Astrocyte (in vitro differentiated cells and primary cell): ENCODE results near the gene PNO1. TPM values are rescaled to one million over a fixed set of nuclear protein-coding genes. Genes with fewer than 3 reads are reported as not detected.

Source experiments
- DNase-seq: peaks from one replicate; pipeline ENCODE4 v3.0.0-alpha.2; 2010; ENCODE audit warnings: low read depth
- FAIRE-seq: peaks from 2 replicates; lab custom pipeline; 2011; peaks lifted over from hg19 to GRCh38; lab: Jason Lieb, UNC
- H2AFZ ChIP-seq: 2 replicates; pipeline ENCODE4 v1.6.0; 2012; ENCODE audit warnings: low read depth, low read length, inconsistent platforms
- H3K27ac ChIP-seq: 2 replicates; pipeline ENCODE4 v1.5.1; 2011; ENCODE audit warnings: low read depth, low read length, inconsistent platforms
- H3K27me3 ChIP-seq: 2 replicates; pipeline ENCODE4 v1.6.0; 2011; ENCODE audit warnings: low read length, inconsistent platforms; ENCODE audit not compliant: insufficient read depth
- H3K36me3 ChIP-seq: 2 replicates; pipeline ENCODE4 v1.5.1; 2011; ENCODE audit warnings: low read length, inconsistent platforms; ENCODE audit not compliant: insufficient read depth
- H3K4me1 ChIP-seq: 2 replicates; pipeline ENCODE4 v1.5.1; 2011; ENCODE audit warnings: low read length, inconsistent platforms; ENCODE audit not compliant: insufficient read depth
- H3K4me2 ChIP-seq: 2 replicates; pipeline ENCODE4 v1.6.0; 2012; ENCODE audit warnings: low read length, inconsistent platforms
- H3K4me3 ChIP-seq: 2 replicates; pipeline ENCODE4 v1.5.1; 2011; ENCODE audit warnings: low read depth, mild to moderate bottlenecking, low read length, inconsistent platforms; ENCODE audit not compliant: insufficient read depth
- H3K79me2 ChIP-seq: 2 replicates; pipeline ENCODE4 v1.6.0; 2012; ENCODE audit warnings: mild to moderate bottlenecking, low read length, inconsistent platforms; ENCODE audit not compliant: insufficient read depth
- H3K9ac ChIP-seq: 2 replicates; pipeline ENCODE4 v1.6.0; 2012; ENCODE audit warnings: mild to moderate bottlenecking, low read length, inconsistent platforms
- H3K9me3 ChIP-seq: 2 replicates; pipeline ENCODE4 v1.5.1; 2012; ENCODE audit warnings: low read depth, mild to moderate bottlenecking, low read length, inconsistent platforms; ENCODE audit not compliant: insufficient read depth
- H4K20me1 ChIP-seq: 2 replicates; pipeline ENCODE4 v1.6.0; 2012; ENCODE audit warnings: low read length, inconsistent platforms; ENCODE audit not compliant: insufficient read depth
- H3K27ac Mint-ChIP-seq: one replicate; pipeline ENCODE4 v1.8.0; 2021; ENCODE audit warnings: mild to moderate bottlenecking, mixed read lengths; ENCODE audit not compliant: unreplicated experiment
- H3K27me3 Mint-ChIP-seq: one replicate; pipeline ENCODE4 v1.8.0; 2021; ENCODE audit warnings: low read depth, mixed read lengths; ENCODE audit not compliant: unreplicated experiment
- H3K36me3 Mint-ChIP-seq: one replicate; pipeline ENCODE4 v1.8.0; 2021; ENCODE audit warnings: low read depth, mixed read lengths; ENCODE audit not compliant: unreplicated experiment
- H3K4me1 Mint-ChIP-seq: one replicate; pipeline ENCODE4 v1.8.0; 2021; ENCODE audit warnings: low read depth, mixed read lengths; ENCODE audit not compliant: unreplicated experiment
- H3K4me3 Mint-ChIP-seq: one replicate; pipeline ENCODE4 v1.8.0; 2021; ENCODE audit warnings: mild to moderate bottlenecking, moderate library complexity, mixed read lengths; ENCODE audit not compliant: unreplicated experiment
- H3K9me3 Mint-ChIP-seq: one replicate; pipeline ENCODE4 v1.8.0; 2021; ENCODE audit warnings: mild to moderate bottlenecking, mixed read lengths; ENCODE audit not compliant: unreplicated experiment
- CTCF ChIP-seq: IDR thresholded peaks from 2 replicates; pipeline ENCODE4 v1.5.1; 2011; ENCODE audit warnings: low read depth, mild to moderate bottlenecking, inconsistent platforms, low read length, moderate library complexity; ENCODE audit not compliant: insufficient read depth
- EZH2 ChIP-seq: IDR thresholded peaks from 2 replicates; pipeline ENCODE4 v1.6.1; 2012; ENCODE audit warnings: mild to moderate bottlenecking, low read length, inconsistent platforms; ENCODE audit not compliant: insufficient read depth
- total RNA-seq: library from RNA; stranded (reverse); gene quantifications from 2 replicates; pipeline ENCODE4 v1.2.1, GENCODE V29; 2021

PNO1 gene
- total RNA-seq, 1 donor from 2014 or later = 26.8 TPM

GRCh38 chr2:68216454-68217310 lies 59.0 kb downstream of the PNO1 start:
- Histone ChIP-seq H3K4me1 (no peaks in the 10 kb centered on the region), H2AFZ (no peak overlapping the region), H3K4me2 (no peak overlapping the region), H3K79me2 (peaks cover 100% of the 10 kb centered on the region), H3K36me3 (peaks cover 13% of the 10 kb centered on the region), H3K9me3 (no peaks in the 10 kb centered on the region), H4K20me1 (peaks cover 92% of the 10 kb centered on the region), H3K4me3 (no peak overlapping the region), H3K27ac (no peak overlapping the region), H3K9ac (no peak overlapping the region), H3K27me3 (no peaks in the 10 kb centered on the region)
- Mint-ChIP-seq H3K9me3 (no peaks in the 10 kb centered on the region), H3K4me1 (peaks cover 19% of the 10 kb centered on the region), H3K36me3 (peaks cover 4% of the 10 kb centered on the region), H3K27me3 (no peaks in the 10 kb centered on the region), H3K4me3 (no peak overlapping the region), H3K27ac (no peak overlapping the region)
- FAIRE-seq = no peak
- TF ChIP-seq EZH2 = no peak
- no peak for TF ChIP-seq CTCF
- DNase-seq = no peak

- H3K27ac Mint-ChIP-seq = no peak overlapping the region
These were observed 60.0 kb downstream of the PNO1 start for GRCh38 chr2:68217729-68218128.

More at GRCh38 chr2:68217729-68218128, 60.0 kb downstream of the PNO1 start:
- Histone ChIP-seq H3K9me3 (no peaks in the 10 kb centered on the region), H3K9ac (no peak overlapping the region), H3K36me3 (peaks cover 13% of the 10 kb centered on the region), H3K4me1 (no peaks in the 10 kb centered on the region), H3K4me3 (no peak overlapping the region), H4K20me1 (peaks cover 91% of the 10 kb centered on the region), H3K27me3 (no peaks in the 10 kb centered on the region), H3K27ac (no peak overlapping the region), H3K79me2 (peaks cover 100% of the 10 kb centered on the region), H3K4me2 (no peak overlapping the region), H2AFZ (no peak overlapping the region)
- FAIRE-seq (no peak), DNase-seq (no peak)
- Mint-ChIP-seq H3K27me3 (no peaks in the 10 kb centered on the region), H3K4me1 (peaks cover 24% of the 10 kb centered on the region), H3K9me3 (no peaks in the 10 kb centered on the region), H3K4me3 (no peak overlapping the region), H3K36me3 (peaks cover 4% of the 10 kb centered on the region)
- TF ChIP-seq EZH2 (no peak), CTCF (no peak)
